HepG2 (cell line): ENCODE results near the gene KIAA1217. TPM values are rescaled to one million over a fixed set of nuclear protein-coding genes. Genes with fewer than 3 reads are reported as not detected.

Experiments used
- BATF2 ChIP-seq: sonication (generic); formaldehyde crosslinking; IDR thresholded peaks from 2 replicates; pipeline ENCODE4 v1.8.0; 2022; ENCODE audit warnings: mild to moderate bottlenecking, missing genetic modification reagents, moderate library complexity
- KDM1A ChIP-seq: IDR thresholded peaks from 2 replicates; pipeline ENCODE4 v1.6.1; 2016; ENCODE audit warnings: missing compliant biosample characterization
- KLF9 ChIP-seq: IDR thresholded peaks from 2 replicates; pipeline ENCODE4 v1.6.1; 2016; ENCODE audit warnings: low read depth
- MXD3 ChIP-seq: IDR thresholded peaks from 2 replicates; pipeline ENCODE4 v1.6.1; 2016; ENCODE audit warnings: mild to moderate bottlenecking, missing biosample characterization, missing genetic modification reagents
- SYNCRIP ChIP-seq: fragments of 200-400 bp; formaldehyde crosslinking; IDR thresholded peaks from 2 replicates; pipeline ENCODE4 v1.6.1; 2018; ENCODE audit warnings: mild to moderate bottlenecking, low read depth, low read length; ENCODE audit not compliant: insufficient read depth
- TFDP2 ChIP-seq: sonication (generic); formaldehyde crosslinking; IDR thresholded peaks from 2 replicates; pipeline ENCODE4 v1.4.0; 2020; ENCODE audit warnings: missing genetic modification reagents
- THAP11 ChIP-seq: IDR thresholded peaks from 2 replicates; pipeline ENCODE4 v1.6.1; 2016; ENCODE audit warnings: missing biosample characterization, missing genetic modification reagents
- ZNF224 ChIP-seq: sonication (generic); formaldehyde crosslinking; IDR thresholded peaks from 2 replicates; pipeline ENCODE4 v1.5.0; 2020; ENCODE audit warnings: mild to moderate bottlenecking, missing genetic modification reagents
- ZNF282 ChIP-seq: fragments of 450-650 bp; IDR thresholded peaks from 2 replicates; pipeline ENCODE4 v1.6.1; 2018; ENCODE audit not compliant: partially characterized antibody
- ZNF318 ChIP-seq: sonication (generic); formaldehyde crosslinking; IDR thresholded peaks from 2 replicates; pipeline ENCODE4 v1.4.0; 2020; ENCODE audit warnings: mild to moderate bottlenecking, missing genetic modification reagents
- ZNF569 ChIP-seq: sonication (generic); formaldehyde crosslinking; IDR thresholded peaks from 2 replicates; pipeline ENCODE4 v1.5.0; 2020; ENCODE audit warnings: mild to moderate bottlenecking, missing genetic modification reagents, moderate library complexity, borderline replicate concordance
- ZNF646 ChIP-seq: sonication (generic); formaldehyde crosslinking; IDR thresholded peaks from 2 replicates; pipeline ENCODE4 v1.9.0; 2021; ENCODE audit warnings: mild to moderate bottlenecking, missing genetic modification reagents
- polyA plus RNA-seq, 8 experiments: library from polyadenylated mRNA; depleted of rRNA in 3 of 8; stranded (reverse) in 7 of 8; unstranded in 1 of 8; fragments of >200 nt; fragmentation: Illumina TruSeq in 4 of 8; extraction: Trizol in 4 of 8; gene quantifications; 2 replicates each; pipeline versions ENCODE4 v1.2.1 to v1.2.3, GENCODE V29; 2011 to 2016; ENCODE audit warnings: low read depth in 4 of 8, missing spikeins in 1 of 8, mixed read lengths in 1 of 8; ENCODE audit not compliant: insufficient read depth in 1 of 8
- total RNA-seq, 5 experiments: library from RNA; depleted of rRNA; stranded (reverse); fragments of >200 nt; fragmentation: Illumina TruSeq; extraction: Trizol; gene quantifications; 2 replicates each; pipeline ENCODE4 v1.2.3, GENCODE V29; 2016; ENCODE audit warnings: low read depth in 1 of 5

The KIAA1217 gene
- total and polyA plus RNA-seq, 2 of the 13 experiments (the other 11 are each of a cell fraction or from before 2014, with no cell fraction given), result 4.6 to 10.9 TPM

- TF ChIP-seq ZNF646 (no peak), MXD3 (CRISPR knock-in tag) (no peak), THAP11 (no peak), ZNF282 (no peak), TFDP2 (CRISPR knock-in tag) (no peak), BATF2 (CRISPR knock-in tag) (no peak), ZNF569 (CRISPR knock-in tag) (no peak), ZNF224 (CRISPR knock-in tag) (no peak), KLF9 (CRISPR knock-in tag) (no peak), ZNF318 (CRISPR knock-in tag) (no peak), SYNCRIP (no peak), KDM1A (CRISPR knock-in tag) (no peak)
Measured at GRCh38 chr10:24416248-24416647, 207.3 kb downstream of the KIAA1217 start (continued).
